Measurements from ENCODE around the gene PCSK5. TPM values are rescaled to one million over a fixed set of nuclear protein-coding genes. Genes with fewer than 3 reads are reported as not detected.
"Not testable (repeated sequence)": the region's sequence is repeated elsewhere in the genome, so short reads cannot be mapped to it uniquely, and the experiment has no call there.

PCSK5 gene
- polyA plus RNA-seq, 4 donors, result 15.1 to 19.0 (median 16.8) TPM

GRCh38 chr9:75889577-75889976 lies 896 bp upstream of the PCSK5 start:
- DNase-seq (ENCODE audit: low read depth in 4 of 4, low spot score in 3 of 4), result no peak

- no peak for DNase-seq (ENCODE audit: low read depth in 4 of 4, low spot score in 3 of 4)
These were observed 449 bp upstream of the PCSK5 start for GRCh38 chr9:75889977-75890471.

- DNase-seq (ENCODE audit: low read depth in 4 of 4, low spot score in 3 of 4), result peak; percentile 39 to 51 (median 42)
These were observed 836 bp downstream of the PCSK5 start for GRCh38 chr9:75891277-75891741.

- no peak for DNase-seq (ENCODE audit: low read depth in 4 of 4, low spot score in 3 of 4)
These were observed 1.3 kb downstream of the PCSK5 start for GRCh38 chr9:75891771-75892215.

GRCh38 chr9:75892216-75892911 lies 1.9 kb downstream of the PCSK5 start:
- peak in 2 of 4 donors; percentile 22 to 34 for DNase-seq (ENCODE audit: low read depth in 4 of 4, low spot score in 3 of 4)

- DNase-seq (ENCODE audit: low read depth in 4 of 4, low spot score in 3 of 4), result no peak
These were observed 2.6 kb downstream of the PCSK5 start for GRCh38 chr9:75893106-75893505.

GRCh38 chr9:75894566-75894965 lies 4.1 kb downstream of the PCSK5 start:
- DNase-seq (ENCODE audit: low read depth in 4 of 4, low spot score in 3 of 4), result no peak

- no peak for DNase-seq (ENCODE audit: low read depth in 4 of 4, low spot score in 3 of 4)
These were observed 4.6 kb downstream of the PCSK5 start for GRCh38 chr9:75895112-75895511.

GRCh38 chr9:75896193-75896592 lies 5.7 kb downstream of the PCSK5 start:
- no peak for DNase-seq (ENCODE audit: low read depth in 4 of 4, low spot score in 3 of 4)

- not testable (repeated sequence) for DNase-seq (ENCODE audit: low read depth in 4 of 4, low spot score in 3 of 4)
These were observed 10.5 kb downstream of the PCSK5 start for GRCh38 chr9:75900893-75901524.

- DNase-seq (ENCODE audit: low read depth in 4 of 4, low spot score in 3 of 4), result no peak
These were observed 13.4 kb downstream of the PCSK5 start for GRCh38 chr9:75903785-75904360.

- no peak for DNase-seq (ENCODE audit: low read depth in 4 of 4, low spot score in 3 of 4)
These were observed 13.9 kb downstream of the PCSK5 start for GRCh38 chr9:75904364-75904763.

- DNase-seq (ENCODE audit: low read depth in 4 of 4, low spot score in 3 of 4), result no peak
These were observed 16.1 kb downstream of the PCSK5 start for GRCh38 chr9:75906531-75906930.

- no peak for DNase-seq (ENCODE audit: low read depth in 4 of 4, low spot score in 3 of 4)
These were observed 16.9 kb downstream of the PCSK5 start for GRCh38 chr9:75907329-75907728.

- DNase-seq (ENCODE audit: low read depth in 4 of 4, low spot score in 3 of 4), result no peak
These were observed 17.4 kb downstream of the PCSK5 start for GRCh38 chr9:75907923-75908322.

- no peak for DNase-seq (ENCODE audit: low read depth in 4 of 4, low spot score in 3 of 4)
These were observed 19.3 kb downstream of the PCSK5 start for GRCh38 chr9:75909776-75910175.

GRCh38 chr9:75910731-75911130 lies 20.3 kb downstream of the PCSK5 start:
- DNase-seq (ENCODE audit: low read depth in 4 of 4, low spot score in 3 of 4), result no peak

GRCh38 chr9:75911390-75911789 lies 20.9 kb downstream of the PCSK5 start:
- DNase-seq (ENCODE audit: low read depth in 4 of 4, low spot score in 3 of 4), result no peak

GRCh38 chr9:75912951-75913350 lies 22.5 kb downstream of the PCSK5 start:
- no peak for DNase-seq (ENCODE audit: low read depth in 4 of 4, low spot score in 3 of 4)

GRCh38 chr9:75914002-75914401 lies 23.5 kb downstream of the PCSK5 start:
- no peak for DNase-seq (ENCODE audit: low read depth in 4 of 4, low spot score in 3 of 4)

- no peak for DNase-seq (ENCODE audit: low read depth in 4 of 4, low spot score in 3 of 4)
These were observed 24.5 kb downstream of the PCSK5 start for GRCh38 chr9:75914883-75915452.
